ENCODE measurements around the gene B4GALNT4.
"Not testable (repeated sequence)": the region's sequence is repeated elsewhere in the genome, so short reads cannot be mapped to it uniquely, and the experiment has no call there.

Gene B4GALNT4

DNA sequence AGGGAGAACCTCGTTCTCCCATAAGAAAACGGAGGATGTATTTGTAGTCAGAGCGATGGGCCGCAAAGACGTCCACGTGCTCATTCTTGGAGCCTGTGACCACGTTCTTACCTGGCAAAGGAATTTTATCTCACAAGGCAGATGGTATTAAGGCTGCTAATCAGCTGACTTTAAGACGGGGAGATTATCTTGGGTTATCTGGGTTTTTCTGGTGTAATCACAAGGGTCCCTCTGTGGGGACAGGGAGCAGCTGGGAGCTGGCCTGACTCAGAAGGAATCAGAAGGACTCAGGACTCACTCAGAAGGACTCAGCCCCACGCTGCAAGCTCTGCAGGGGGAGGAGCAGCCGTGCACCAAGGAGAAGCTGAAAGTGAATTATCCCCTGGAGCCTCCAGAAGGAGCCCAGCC is 53.0 kb downstream of the B4GALNT4 start:
- no peak for DNase-seq (ENCODE audit: low read depth)

DNA sequence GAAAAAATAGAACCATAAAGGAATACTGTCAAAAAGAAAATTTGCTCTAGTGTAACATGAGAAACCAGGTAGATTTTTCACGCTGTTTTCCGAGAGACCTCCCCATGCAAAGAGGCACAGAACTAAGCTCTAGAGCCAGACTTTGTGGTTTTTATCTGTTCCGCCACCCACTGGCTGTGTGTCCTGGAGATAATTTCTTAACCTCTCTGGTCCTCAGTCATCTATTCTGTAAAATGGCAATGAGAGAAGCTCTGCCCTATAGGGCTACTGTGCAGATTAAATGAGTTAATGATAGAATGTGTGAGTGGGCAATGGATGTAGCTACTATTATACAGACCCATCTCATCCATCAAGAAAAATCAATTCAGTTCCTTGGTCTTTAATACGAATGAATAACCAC is 54.9 kb downstream of the B4GALNT4 start:
- DNase-seq (ENCODE audit: low read depth) = no peak

DNA sequence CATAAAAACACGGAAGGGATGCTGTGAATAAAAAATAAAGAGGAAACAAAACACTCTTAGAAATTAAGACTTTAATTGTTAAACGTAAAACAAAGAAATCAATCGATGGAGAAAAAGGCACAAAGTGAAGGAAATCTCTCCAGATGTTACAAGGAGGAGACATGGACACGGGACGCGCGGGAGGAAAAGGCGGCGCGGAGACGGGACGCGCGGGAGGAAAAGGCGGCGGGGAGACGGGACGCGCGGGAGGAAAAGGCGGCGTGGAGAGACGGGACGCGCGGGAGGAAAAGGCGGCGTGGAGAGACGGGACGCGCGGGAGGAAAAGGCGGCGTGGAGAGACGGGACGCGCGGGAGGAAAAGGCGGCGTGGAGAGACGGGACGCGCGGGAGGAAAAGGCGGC is 55.5 kb downstream of the B4GALNT4 start:
- DNase-seq (ENCODE audit: low read depth) = not testable (repeated sequence)

DNA sequence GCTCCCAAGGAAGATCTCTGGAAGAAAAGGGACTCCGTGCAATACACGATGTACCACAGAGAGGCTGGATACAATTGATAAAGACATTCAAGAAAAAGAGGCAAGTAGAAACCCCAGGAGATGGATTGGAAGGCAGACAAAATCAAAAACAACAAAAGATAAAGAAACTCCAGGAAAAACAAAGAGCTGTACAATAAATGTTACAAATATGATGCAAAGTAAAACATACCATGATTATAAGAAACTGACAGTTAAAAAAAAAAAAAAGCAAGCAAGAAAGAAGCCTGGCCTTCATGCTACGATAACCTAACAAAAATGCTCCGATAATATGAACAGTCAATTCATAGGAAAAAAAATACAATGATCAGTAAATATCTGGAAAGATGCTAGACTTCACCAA is 56.0 kb downstream of the B4GALNT4 start:
- DNase-seq (ENCODE audit: low read depth) = no peak

DNA sequence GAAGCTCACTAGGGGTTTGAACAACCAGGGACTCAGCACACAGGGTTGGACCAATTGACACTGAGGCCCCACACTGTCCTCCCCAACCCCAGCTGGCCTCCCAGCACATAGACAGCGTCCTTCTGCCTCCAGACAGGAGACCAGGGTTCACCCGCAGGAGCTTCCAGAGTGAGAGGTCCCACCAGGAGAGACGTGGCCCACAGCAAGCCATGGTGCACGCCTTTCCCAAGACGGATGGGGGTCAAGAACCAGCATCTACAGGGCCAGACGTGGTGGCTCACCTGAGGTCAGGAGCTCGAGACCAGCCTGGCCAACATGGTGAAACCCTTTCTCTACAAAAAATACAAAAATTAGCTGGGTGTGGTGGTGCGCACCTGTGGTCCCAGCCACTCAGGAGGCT is 57.6 kb downstream of the B4GALNT4 start:
- DNase-seq (ENCODE audit: low read depth) = no peak

DNA sequence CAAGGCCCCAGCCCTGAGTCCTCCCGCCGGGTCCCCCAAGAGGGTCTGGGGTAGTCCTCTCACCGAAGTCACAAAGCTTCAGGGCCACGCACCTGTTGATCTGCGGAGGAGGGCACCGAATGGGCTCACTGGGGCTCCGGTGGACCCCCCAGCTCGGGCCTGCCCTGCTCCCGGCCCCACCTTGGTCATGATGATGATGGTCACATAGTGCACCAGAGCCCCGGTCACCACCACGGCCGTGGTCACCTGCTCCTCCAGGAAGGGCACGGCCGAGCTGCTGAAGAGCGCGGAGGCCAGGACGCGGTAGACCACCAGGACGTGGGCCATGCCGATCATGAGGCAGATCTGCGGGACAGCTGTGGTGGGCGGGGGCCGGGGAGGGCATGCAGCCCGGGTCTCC is 59.0 kb downstream of the B4GALNT4 start:
- no peak for DNase-seq (ENCODE audit: low read depth)

DNA sequence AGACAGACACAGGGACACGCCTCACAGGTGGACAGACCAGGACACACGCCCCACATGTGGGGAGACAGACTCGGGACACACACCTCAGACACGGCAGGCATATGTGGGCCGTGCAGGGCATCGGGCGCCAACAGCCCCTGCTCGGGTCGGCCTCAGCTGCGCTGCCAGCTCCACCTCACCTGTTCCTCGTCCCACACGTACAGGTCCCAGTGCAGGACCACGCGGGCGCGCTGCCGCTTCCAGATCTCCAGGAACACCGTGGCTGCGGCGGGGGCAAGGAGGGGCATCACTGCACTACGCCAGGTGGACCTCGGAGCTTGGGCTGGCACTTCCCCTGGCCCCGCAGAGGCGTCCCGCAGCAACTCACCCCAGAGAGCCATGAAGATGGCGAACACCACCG is 60.1 kb downstream of the B4GALNT4 start:
- DNase-seq (ENCODE audit: low read depth) = no peak

DNA sequence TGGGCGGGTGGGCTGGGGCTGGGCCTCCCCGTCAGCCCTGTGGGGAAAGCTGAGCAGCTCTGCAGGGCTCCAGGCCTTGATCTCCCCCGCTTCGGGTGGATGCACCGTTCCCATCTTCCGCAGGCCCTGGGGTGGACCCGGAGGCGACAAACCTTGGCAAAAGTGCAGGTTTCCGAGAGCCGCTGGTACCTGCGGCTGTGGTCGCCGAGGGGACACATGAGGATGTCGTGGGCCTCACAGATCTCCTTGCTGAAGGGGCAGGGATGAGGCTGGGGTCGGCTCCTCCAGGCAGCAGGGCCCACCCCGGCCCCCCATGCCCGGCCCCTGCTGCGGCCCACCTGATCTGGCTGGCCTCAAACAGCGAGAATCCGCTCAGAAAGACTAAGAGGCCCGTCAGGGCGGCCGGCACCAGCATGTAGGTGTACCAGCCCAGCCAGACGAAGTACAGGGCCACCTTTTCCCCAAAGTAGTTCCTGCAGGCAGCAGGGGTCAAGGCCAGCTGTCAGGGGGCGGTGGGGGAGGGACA is 60.7 kb downstream of the B4GALNT4 start:
- DNase-seq (ENCODE audit: low read depth) = no peak

All from fibroblast of gingiva (primary cell).